ENCODE measurements around the gene SIRPG.

Gene SIRPG

DNA sequence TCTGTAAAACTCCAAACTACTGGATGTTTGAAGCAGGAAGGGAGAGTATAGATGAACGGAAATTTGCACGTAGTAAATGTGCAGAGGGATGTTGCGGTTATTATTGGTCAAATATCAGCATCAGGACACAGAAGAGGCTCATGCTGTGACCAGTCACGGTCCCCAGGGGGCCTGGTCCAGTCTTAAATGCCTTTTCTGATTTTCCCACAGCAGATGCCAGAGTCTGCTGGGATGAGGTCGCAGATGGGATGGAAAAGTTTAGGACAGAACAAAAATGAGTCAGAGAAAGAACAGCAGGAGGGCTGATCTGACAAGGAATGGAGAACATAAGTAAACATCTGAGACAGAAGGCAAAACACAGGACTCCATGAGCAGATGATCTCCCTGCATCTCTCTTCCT is 11.7 kb upstream of the SIRPG start:
- H3K27ac ChIP-seq, result no peak overlapping the region
- no peak for TF ChIP-seq CTCF (conservative IDR thresholded peaks at IDR 0.05)

- H3K27ac ChIP-seq, result no peak overlapping the region
- no peak for TF ChIP-seq CTCF (conservative IDR thresholded peaks at IDR 0.05)
Observed at GRCh38 chr20:1667502-1668085, 10.0 kb upstream of the SIRPG start.

- H3K27ac ChIP-seq, result no peak overlapping the region
- no peak for TF ChIP-seq CTCF (conservative IDR thresholded peaks at IDR 0.05)
Observed at GRCh38 chr20:1666802-1667201, 9.2 kb upstream of the SIRPG start.

DNA sequence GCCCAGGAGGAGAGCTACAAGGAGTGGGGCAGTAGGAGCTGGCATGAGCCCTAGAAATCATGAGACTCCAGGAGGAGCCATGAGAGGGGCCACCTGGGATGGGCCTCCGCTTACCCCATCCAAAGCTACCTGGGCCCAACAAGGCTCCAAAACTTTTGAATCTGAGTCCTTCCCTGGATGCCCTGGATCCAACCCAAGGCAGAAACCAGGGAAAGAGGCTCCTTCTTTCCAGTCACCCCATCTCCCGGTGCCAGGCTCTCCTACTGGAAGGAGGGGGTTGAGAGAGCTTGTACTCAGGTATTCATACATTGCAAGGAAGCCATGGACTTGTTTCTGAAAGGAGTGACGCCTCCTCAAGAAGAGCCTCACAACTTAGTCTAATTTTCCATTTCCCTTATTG is 7.8 kb upstream of the SIRPG start:
- no peak overlapping the region for H3K27ac ChIP-seq
- no peak for TF ChIP-seq CTCF (conservative IDR thresholded peaks at IDR 0.05)

DNA sequence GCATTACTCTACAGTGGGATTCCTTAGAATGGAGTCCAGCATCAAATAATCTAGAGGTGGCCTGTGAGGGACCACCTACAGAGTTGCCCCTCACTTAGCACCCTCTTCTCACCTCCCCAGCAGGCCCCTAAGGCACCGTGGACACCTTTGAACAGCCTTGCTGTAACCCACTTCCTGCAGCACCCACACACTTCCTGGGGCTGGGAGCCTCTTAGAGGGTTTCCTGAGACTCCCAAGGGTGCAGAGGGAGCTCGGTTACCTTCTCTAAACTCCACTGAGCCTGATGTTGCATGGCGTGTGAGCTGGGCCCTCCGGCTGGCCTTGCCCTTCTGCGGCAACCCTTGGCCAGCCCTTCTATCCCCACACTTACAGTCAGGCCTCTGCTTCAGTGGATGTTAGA is 7.3 kb upstream of the SIRPG start:
- H3K27ac ChIP-seq, result no peak overlapping the region
- no peak for TF ChIP-seq CTCF (conservative IDR thresholded peaks at IDR 0.05)

- H3K27ac ChIP-seq, result no peak overlapping the region
- no peak for TF ChIP-seq CTCF (conservative IDR thresholded peaks at IDR 0.05)
Observed at GRCh38 chr20:1663917-1664316, 6.3 kb upstream of the SIRPG start.

DNA sequence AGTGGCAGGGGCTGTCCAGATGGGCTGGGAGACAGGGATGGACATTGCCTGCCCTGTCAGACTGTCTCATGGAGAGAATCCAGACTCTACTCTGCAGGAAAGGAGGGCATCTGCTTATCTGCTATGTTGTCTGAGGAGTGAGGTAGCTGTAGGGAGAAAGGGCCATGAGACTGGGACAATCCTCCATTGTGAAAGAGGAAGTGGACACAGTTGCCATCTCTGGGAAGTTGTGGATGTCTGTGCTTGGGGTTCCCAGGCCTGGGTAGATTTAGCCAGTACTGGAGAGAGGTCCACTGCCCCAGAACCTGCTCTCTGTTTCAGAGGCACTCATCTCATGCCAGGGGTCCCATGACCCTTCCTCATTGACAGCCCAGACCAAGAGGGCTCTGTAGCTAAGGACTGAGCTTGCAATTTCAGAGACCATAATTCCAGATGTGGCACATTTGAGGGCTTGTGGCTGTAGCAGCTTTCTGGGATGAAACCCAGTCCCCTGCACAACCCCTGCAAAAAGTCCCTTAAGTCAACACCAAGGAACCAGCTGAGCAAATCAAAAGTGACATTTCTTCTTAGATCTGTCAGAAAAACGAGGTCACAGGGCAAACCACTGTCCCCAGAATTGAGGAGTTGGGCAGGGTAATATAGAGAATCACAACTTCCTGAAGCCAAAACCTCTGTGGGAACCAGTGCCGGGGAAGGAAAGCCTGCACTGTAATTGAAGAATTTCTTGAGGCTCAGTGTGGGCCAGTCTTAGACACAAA is 4.1 kb upstream of the SIRPG start:
- TF ChIP-seq CTCF (conservative IDR thresholded peaks at IDR 0.05), result no peak
- no peak overlapping the region for H3K27ac ChIP-seq

All from VCaP (cell line).